ENCODE results near the gene VTCN1.

DNA sequence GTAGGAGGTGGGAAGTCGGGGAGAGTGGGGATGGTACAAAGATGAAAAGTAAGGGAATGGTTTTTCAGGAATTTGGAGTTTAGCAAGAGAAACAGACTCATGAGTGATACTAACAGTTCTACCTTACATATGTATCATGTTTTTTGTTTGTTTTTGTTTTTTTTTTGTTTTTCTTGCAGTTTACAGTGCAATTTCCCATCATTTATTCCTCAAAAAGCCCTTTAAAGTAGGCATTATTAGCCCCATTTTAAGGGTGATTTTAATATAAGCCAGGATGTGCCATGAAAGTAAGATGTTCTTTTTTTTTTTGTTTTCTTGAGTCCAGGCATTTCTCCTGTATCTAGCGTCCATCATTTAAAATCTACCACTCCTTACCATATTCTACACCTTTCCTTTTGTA lies 75.4 kb downstream of the VTCN1 start:
- TF ChIP-seq ZNF565 (CRISPR knock-in tag; conservative IDR thresholded peaks at IDR 0.05; ENCODE audit: low read depth) = no peak
- TF ChIP-seq RARB (CRISPR knock-in tag; IDR thresholded peaks at IDR 0.05) = no peak
- no peak for TF ChIP-seq ZNF8 (CRISPR knock-in tag; IDR thresholded peaks at IDR 0.05)
- no peak for TF ChIP-seq CSDC2 (CRISPR knock-in tag; IDR thresholded peaks at IDR 0.05)
- TF ChIP-seq PPARA (CRISPR knock-in tag; IDR thresholded peaks at IDR 0.05; ENCODE audit: borderline replicate concordance) = no peak
- TF ChIP-seq TCF4 (CRISPR knock-in tag; IDR thresholded peaks at IDR 0.05; ENCODE audit: borderline replicate concordance) = no peak
